Upper lobe of left lung (tissue), 6 donors: ENCODE measurements around the gene TNFSF12. TPM values are rescaled to one million over a fixed set of nuclear protein-coding genes. Genes with fewer than 3 reads are reported as not detected.
A peak's percentile ranks its signal among the peaks of the same experiment; 100 is the strongest.

Experiments used
- ATAC-seq, 2 donors: fragments of 200-7000 bp; cut with Tn5 transposase; one replicate each; pipeline ENCODE4 v1.9.1; 2022; ENCODE audit warnings: mild to moderate bottlenecking in 2 of 2, moderate library complexity in 2 of 2; ENCODE audit not compliant: low FRiP score in 2 of 2
- DNase-seq, 2 donors: peaks; one replicate each; pipeline ENCODE4 v3.0.0-alpha.2; 2019 to 2020
- H3K27ac ChIP-seq, 4 donors: fragments of 200-600 bp; sonication (generic); one replicate each; pipeline ENCODE4 v1.5.1; 2016 to 2019
- H3K27me3 ChIP-seq, 4 donors: fragments of 200-600 bp; sonication (generic); one replicate each; pipeline ENCODE4 v1.5.1; 2017 to 2019
- H3K36me3 ChIP-seq, 4 donors: fragments of 200-600 bp; sonication (generic); one replicate each; pipeline ENCODE4 v1.5.1; 2016 to 2019
- H3K4me1 ChIP-seq, 4 donors: fragments of 200-600 bp; sonication (generic); one replicate each; pipeline ENCODE4 v1.5.1; 2018 to 2019
- H3K4me3 ChIP-seq, 4 donors: fragments of 200-600 bp; sonication (generic); one replicate each; pipeline ENCODE4 v1.5.1; 2017 to 2019; ENCODE audit warnings: mild to moderate bottlenecking in 2 of 4, moderate library complexity in 1 of 4
- H3K9me3 ChIP-seq, 4 donors: fragments of 200-600 bp; sonication (generic); one replicate each; pipeline ENCODE4 v1.5.1; 2018 to 2019
- CTCF ChIP-seq, 6 experiments: fragments of 450-650 bp in 4 of 6; fragments of 200-600 bp in 2 of 6; sonication (generic) in 2 of 6; IDR thresholded peaks; one replicate each; pipeline ENCODE4 v1.5.1; 2016 to 2019; ENCODE audit warnings: antibody characterized with exemption in 6 of 6
- EP300 ChIP-seq, 4 donors: sonication (generic); formaldehyde crosslinking; IDR thresholded peaks; one replicate each; pipeline ENCODE4 v1.5.1; 2017; ENCODE audit warnings: antibody characterized with exemption in 4 of 4, control low read depth in 2 of 4
- POLR2A ChIP-seq, 4 donors: fragments of 450-650 bp; IDR thresholded peaks; one replicate each; pipeline ENCODE4 v1.5.1; 2016 to 2017; ENCODE audit warnings: antibody characterized with exemption in 4 of 4, mild to moderate bottlenecking in 2 of 4
- POLR2AphosphoS5 ChIP-seq, 2 donors: sonication (generic); formaldehyde crosslinking; IDR thresholded peaks; one replicate each; pipeline ENCODE4 v1.5.1; 2017; ENCODE audit warnings: antibody characterized with exemption in 2 of 2
- WGBS, 2 donors: methylation state at CpG; one replicate each; pipeline ENCODE4 v1.1.5; 2017 to 2018; 5-methylcytosine and 5-hydroxymethylcytosine counted together
- total RNA-seq, 6 donors: library from RNA; depleted of rRNA in 4 of 6; stranded (reverse); fragments of >200 nt in 4 of 6; gene quantifications; one replicate each; pipeline versions ENCODE4 v1.1.0 to v1.2.1, GENCODE V29; 2016 to 2021
- donor health status: DM: no; HTN: no; CAD: no; lungs with moderate emphysema.
- donor health status: DM: no; HTN: yes; CAD: no; lungs with severe emphysema.

The TNFSF12 gene
- total RNA-seq, 6 donors from 2014 or later: 32.3 to 158 (median 73.2) TPM

GRCh38 chr17:7561589-7562207 is 12.8 kb downstream of the TNFSF12 start, which contains the start of gene SENP3:
SENP3 (plus strand) TSS chr17:7561919; CDS start chr17:7563077, 1,158 bp downstream.
- ATAC-seq: peak; percentile 79 to 91
- peak; percentile 93 to 98 for DNase-seq
- no peaks in the 10 kb centered on the region for H3K27me3 ChIP-seq
- TF ChIP-seq POLR2AphosphoS5 (IDR thresholded peaks at IDR 0.05) (peak; percentile 50 to 85), CTCF (IDR thresholded peaks at IDR 0.05) (peak in 2 of 6 experiments; percentile 7 to 48), POLR2A (IDR thresholded peaks at IDR 0.05) (peak in 1 of 4 donors; percentile 79), EP300 (IDR thresholded peaks at IDR 0.05) (no peak)
- no peaks in the 10 kb centered on the region for H3K9me3 ChIP-seq
- WGBS, 2 donors: 0 to 1% methylated on average over 6 to 58 of the region's 82 CpGs
- H3K36me3 ChIP-seq: peaks cover 17 to 38% (median 34%) of the 10 kb centered on the region in 4 donors
- peaks cover 57 to 72% (median 66%) of the 10 kb centered on the region in 4 donors for H3K4me1 ChIP-seq
- H3K4me3 ChIP-seq: peak within 1 kb of the TSS; percentile 67 to 95 (median 72)
- H3K27ac ChIP-seq: peak within 1 kb of the TSS; percentile 95 to 97 (median 96)

DNA sequence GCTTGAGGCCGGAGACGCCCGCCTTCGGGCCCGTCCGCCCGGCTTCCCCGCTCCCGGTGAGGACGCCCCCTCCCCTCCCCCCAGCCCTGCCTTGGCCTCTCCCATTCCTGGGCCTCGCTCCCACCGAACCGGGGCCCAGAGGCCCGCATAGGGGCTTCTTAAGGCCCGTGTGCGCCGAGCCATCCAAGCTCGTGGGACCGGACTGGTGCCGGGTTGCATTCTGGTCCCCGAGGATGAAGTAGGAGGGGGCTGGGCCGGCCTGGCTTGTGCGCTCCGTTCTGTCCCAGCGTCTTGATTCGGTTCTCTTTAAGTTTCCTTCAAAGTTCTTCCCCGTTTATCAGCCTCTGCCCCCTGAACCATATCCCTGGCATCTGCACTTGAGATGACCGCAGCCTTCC is 13.3 kb downstream of the TNFSF12 start:
- peaks cover 52 to 67% (median 61%) of the 10 kb centered on the region in 4 donors for H3K4me1 ChIP-seq
- peak overlapping the region; percentile 95 to 97 (median 96) for H3K27ac ChIP-seq
- peaks cover 17 to 43% (median 39%) of the 10 kb centered on the region in 4 donors for H3K36me3 ChIP-seq
- H3K4me3 ChIP-seq: peak overlapping the region; percentile 67 to 95 (median 72)
- H3K9me3 ChIP-seq: no peaks in the 10 kb centered on the region
- no peak for TF ChIP-seq CTCF (IDR thresholded peaks at IDR 0.05)
- TF ChIP-seq POLR2AphosphoS5 (IDR thresholded peaks at IDR 0.05): no peak
- no peak for TF ChIP-seq EP300 (IDR thresholded peaks at IDR 0.05)
- TF ChIP-seq POLR2A (IDR thresholded peaks at IDR 0.05): no peak
- DNase-seq: no peak
- ATAC-seq: no peak
- no peaks in the 10 kb centered on the region for H3K27me3 ChIP-seq
- WGBS, 2 donors: 1 to 2% methylated on average over 15 to 28 of the region's 28 CpGs

GRCh38 chr17:7563115-7563869 is 14.4 kb downstream of the TNFSF12 start:
- H3K4me1 ChIP-seq: peaks cover 44 to 57% (median 51%) of the 10 kb centered on the region in 4 donors
- no peaks in the 10 kb centered on the region for H3K27me3 ChIP-seq
- ATAC-seq (no peak), DNase-seq (peak in 1 of 2 donors; percentile 82)
- peak overlapping the region in 2 of 4 donors; percentile 69 to 95 for H3K4me3 ChIP-seq
- peaks cover 17 to 48% (median 45%) of the 10 kb centered on the region in 4 donors for H3K36me3 ChIP-seq
- H3K27ac ChIP-seq: no peak overlapping the region
- H3K9me3 ChIP-seq: no peaks in the 10 kb centered on the region
- TF ChIP-seq POLR2A (IDR thresholded peaks at IDR 0.05): no peak
- TF ChIP-seq CTCF (IDR thresholded peaks at IDR 0.05): no peak
- TF ChIP-seq POLR2AphosphoS5 (IDR thresholded peaks at IDR 0.05): no peak
- no peak for TF ChIP-seq EP300 (IDR thresholded peaks at IDR 0.05)
- WGBS, 2 donors: 84 to 86% methylated on average over 19 to 30 of the region's 30 CpGs

DNA sequence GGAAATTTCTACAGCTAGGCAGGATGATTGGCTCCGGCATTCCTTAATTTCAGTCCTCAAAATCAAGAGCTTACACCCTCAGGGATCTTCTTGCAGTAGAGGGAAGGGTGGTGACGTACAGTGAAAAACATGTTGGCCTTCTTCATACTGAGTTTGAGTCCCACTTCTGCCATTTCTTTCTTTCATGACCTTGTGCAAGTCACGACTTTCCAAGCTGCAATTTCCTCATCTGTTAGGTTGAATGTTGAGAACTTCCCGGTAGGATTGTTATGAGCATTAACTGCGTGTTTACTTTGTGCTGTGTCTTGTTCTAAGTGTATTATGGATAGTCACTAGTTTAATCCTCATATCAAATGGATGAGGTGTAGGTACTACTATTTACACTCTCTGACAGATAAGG is 20.7 kb downstream of the TNFSF12 start:
- no peaks in the 10 kb centered on the region for H3K27me3 ChIP-seq
- ATAC-seq (no peak), DNase-seq (no peak)
- no peaks in the 10 kb centered on the region for H3K9me3 ChIP-seq
- H3K4me1 ChIP-seq: peaks cover 12 to 17% (median 15%) of the 10 kb centered on the region in 4 donors
- TF ChIP-seq EP300 (IDR thresholded peaks at IDR 0.05) (no peak), POLR2A (IDR thresholded peaks at IDR 0.05) (no peak), CTCF (IDR thresholded peaks at IDR 0.05) (no peak), POLR2AphosphoS5 (IDR thresholded peaks at IDR 0.05) (no peak)
- 66 to 80% methylated on average over 5 of the region's 5 CpGs for WGBS, 2 donors
- no peak overlapping the region for H3K27ac ChIP-seq
- peaks cover 20 to 64% (median 58%) of the 10 kb centered on the region in 4 donors for H3K36me3 ChIP-seq
- no peak overlapping the region for H3K4me3 ChIP-seq
